ENCODE measurements around the gene CHCHD10.

Gene CHCHD10

GRCh38 chr22:23772315-23772648, 4.5 kb upstream of the CHCHD10 start:
- DNase-seq: no peak

GRCh38 chr22:23769321-23769965, 1.7 kb upstream of the CHCHD10 start:
- no peak for DNase-seq

- no peak for DNase-seq
Measured at GRCh38 chr22:23767303-23767672, 484 bp downstream of the CHCHD10 start.

- DNase-seq: no peak
Measured at GRCh38 chr22:23764899-23765881, 2.6 kb downstream of the CHCHD10 start.

GRCh38 chr22:23763954-23764353, 3.8 kb downstream of the CHCHD10 start:
- DNase-seq: no peak

GRCh38 chr22:23763579-23763945, 4.2 kb downstream of the CHCHD10 start:
- peak in 5 of 6 experiments; percentile 37 to 56 (median 49) for DNase-seq

- peak in 3 of 6 experiments; percentile 8 to 49 (median 17) for DNase-seq
Measured at GRCh38 chr22:23762842-23763578, 4.8 kb downstream of the CHCHD10 start, which contains the start of gene C22orf15. Gene C22orf15 (plus strand): TSS chr22:23762990. CDS start chr22:23763307, 317 bp downstream.

- no peak for DNase-seq
Measured at GRCh38 chr22:23760056-23760455, 7.7 kb downstream of the CHCHD10 start.

GRCh38 chr22:23759566-23759965, 8.2 kb downstream of the CHCHD10 start:
- DNase-seq: no peak

- no peak for DNase-seq
Measured at GRCh38 chr22:23756891-23757290, 10.9 kb downstream of the CHCHD10 start.

GRCh38 chr22:23755711-23756110, 12.1 kb downstream of the CHCHD10 start:
- DNase-seq: no peak

GRCh38 chr22:23754980-23755636, 12.7 kb downstream of the CHCHD10 start:
- no peak for DNase-seq

- DNase-seq: no peak
Measured at GRCh38 chr22:23754220-23754919, 13.4 kb downstream of the CHCHD10 start, which contains the start of gene VPREB3. Gene VPREB3 (minus strand): TSS chr22:23754425. CDS start chr22:23754363, 62 bp downstream.

- DNase-seq: no peak
Measured at GRCh38 chr22:23753385-23753784, 14.4 kb downstream of the CHCHD10 start.

GRCh38 chr22:23752750-23753149, 15.0 kb downstream of the CHCHD10 start:
- no peak for DNase-seq

- no peak for DNase-seq
Measured at GRCh38 chr22:23752090-23752691, 15.6 kb downstream of the CHCHD10 start.

GRCh38 chr22:23751441-23751996, 16.3 kb downstream of the CHCHD10 start:
- DNase-seq: no peak

GRCh38 chr22:23750714-23751440, 16.9 kb downstream of the CHCHD10 start, which contains the start of gene ZNF70:
Gene ZNF70 (minus strand): TSS chr22:23751112. CDS start chr22:23745140, 5,972 bp downstream.
- DNase-seq: peak; percentile 71 to 86 (median 79)

GRCh38 chr22:23750367-23750713, 17.4 kb downstream of the CHCHD10 start:
- DNase-seq: no peak

- DNase-seq: no peak
Measured at GRCh38 chr22:23749841-23750301, 17.9 kb downstream of the CHCHD10 start.
